ENCODE data around the gene KIAA0753.
"Not testable (repeated sequence)": the region's sequence is repeated elsewhere in the genome, so short reads cannot be mapped to it uniquely, and the experiment has no call there.

Gene KIAA0753

GRCh38 chr17:6596081-6596480 lies 44.4 kb downstream of the KIAA0753 start:
- DNase-seq = no peak

GRCh38 chr17:6593371-6593770 lies 47.1 kb downstream of the KIAA0753 start:
- DNase-seq = not testable (repeated sequence)

- no peak for DNase-seq
These were observed 48.3 kb downstream of the KIAA0753 start for GRCh38 chr17:6592173-6592572.

GRCh38 chr17:6591599-6592158 lies 48.8 kb downstream of the KIAA0753 start:
- DNase-seq = peak; percentile 32

GRCh38 chr17:6589266-6589946 lies 51.1 kb downstream of the KIAA0753 start:
- no peak for DNase-seq

- DNase-seq = no peak
These were observed 52.3 kb downstream of the KIAA0753 start for GRCh38 chr17:6588165-6588564.

GRCh38 chr17:6587310-6587709 lies 53.2 kb downstream of the KIAA0753 start:
- DNase-seq = no peak

GRCh38 chr17:6583411-6583810 lies 57.1 kb downstream of the KIAA0753 start:
- no peak for DNase-seq

GRCh38 chr17:6580625-6581024 lies 59.9 kb downstream of the KIAA0753 start:
- DNase-seq = no peak

GRCh38 chr17:6578491-6578890 lies 62.0 kb downstream of the KIAA0753 start:
- no peak for DNase-seq

- no peak for DNase-seq
These were observed 62.7 kb downstream of the KIAA0753 start for GRCh38 chr17:6577686-6578263.

GRCh38 chr17:6576038-6576785 lies 64.3 kb downstream of the KIAA0753 start:
- no peak for DNase-seq

- DNase-seq = no peak
These were observed 64.9 kb downstream of the KIAA0753 start for GRCh38 chr17:6575596-6575988.

GRCh38 chr17:6574687-6575595 lies 65.6 kb downstream of the KIAA0753 start:
- DNase-seq = peak; percentile 80

- no peak for DNase-seq
These were observed 66.4 kb downstream of the KIAA0753 start for GRCh38 chr17:6573982-6574686.

- not testable (repeated sequence) for DNase-seq
These were observed 67.0 kb downstream of the KIAA0753 start for GRCh38 chr17:6573495-6573894.

GRCh38 chr17:6572972-6573370 lies 67.5 kb downstream of the KIAA0753 start:
- no peak for DNase-seq

GRCh38 chr17:6571452-6571781 lies 69.1 kb downstream of the KIAA0753 start:
- DNase-seq = no peak

- DNase-seq = no peak
These were observed 69.6 kb downstream of the KIAA0753 start for GRCh38 chr17:6570731-6571451.

GRCh38 chr17:6569370-6570285 lies 70.9 kb downstream of the KIAA0753 start:
- peak; percentile 55 for DNase-seq
